GM19328 (cell line): ENCODE results near the gene XPO6.

Experiments used
- ATAC-seq: cut with Tn5 transposase; IDR thresholded peaks from one replicate; pipeline ENCODE4 v1.9.1; 2021; ENCODE audit warnings: mild to moderate bottlenecking, moderate library complexity; ENCODE audit not compliant: unreplicated experiment

XPO6 gene

DNA sequence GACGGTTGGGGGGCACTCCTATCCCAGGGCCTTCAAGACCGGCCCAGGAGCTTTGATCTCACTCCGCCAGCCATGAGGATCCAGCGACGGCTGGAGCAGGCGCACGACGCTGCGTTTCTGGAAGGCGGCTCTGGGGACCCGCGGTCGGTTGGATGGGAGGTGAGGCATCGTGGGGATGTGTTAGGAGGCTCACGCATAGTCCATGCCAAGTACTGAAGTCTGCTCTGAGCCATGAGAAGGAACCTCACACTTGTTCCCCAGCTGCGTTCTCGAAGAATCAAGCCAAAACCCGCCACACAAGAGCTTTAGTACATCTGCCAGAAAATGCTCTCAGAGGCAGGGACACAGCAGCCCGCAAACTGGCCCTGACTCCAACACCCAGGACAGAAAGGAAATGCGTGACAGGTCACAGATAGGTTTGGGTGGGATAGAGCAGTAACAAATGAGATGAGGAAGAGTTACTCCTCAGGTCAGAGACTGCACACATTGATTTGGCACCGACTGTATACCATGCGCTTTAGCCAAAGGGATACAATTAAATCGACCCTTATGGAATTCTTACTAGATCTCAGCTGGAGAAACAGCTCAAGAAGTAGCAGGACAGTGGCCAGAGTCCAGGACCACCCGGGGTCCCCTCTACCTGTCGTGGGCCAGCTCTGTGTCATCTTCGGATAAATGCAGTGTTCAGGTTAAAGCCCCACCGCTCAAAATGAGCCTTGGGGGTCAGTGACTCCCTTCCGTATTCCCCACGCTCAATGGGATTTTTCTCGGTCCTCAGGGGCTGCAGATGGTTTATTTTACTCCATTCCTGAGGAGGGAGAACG lies 141.6 kb downstream of the XPO6 start:
- no peak for ATAC-seq

DNA sequence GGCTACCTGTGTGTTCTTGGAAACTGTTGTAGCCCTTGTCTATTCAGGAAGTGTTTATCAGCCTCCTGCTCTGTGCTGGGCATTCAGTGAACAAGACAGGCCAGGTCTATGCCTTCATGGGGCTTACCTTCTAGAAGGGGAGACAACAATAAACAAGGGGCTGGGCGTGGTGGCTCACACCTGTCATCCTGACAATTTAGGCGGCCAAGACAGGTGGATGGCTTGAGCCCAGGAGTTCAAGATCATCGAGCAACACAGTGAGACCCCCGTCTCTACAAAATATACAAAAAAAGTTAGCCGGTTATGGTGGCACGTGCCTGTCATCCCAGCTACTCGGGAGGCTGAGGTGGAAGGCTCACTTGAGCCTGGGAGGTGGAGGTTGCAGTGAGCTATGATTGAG lies 142.8 kb downstream of the XPO6 start:
- no peak for ATAC-seq

DNA sequence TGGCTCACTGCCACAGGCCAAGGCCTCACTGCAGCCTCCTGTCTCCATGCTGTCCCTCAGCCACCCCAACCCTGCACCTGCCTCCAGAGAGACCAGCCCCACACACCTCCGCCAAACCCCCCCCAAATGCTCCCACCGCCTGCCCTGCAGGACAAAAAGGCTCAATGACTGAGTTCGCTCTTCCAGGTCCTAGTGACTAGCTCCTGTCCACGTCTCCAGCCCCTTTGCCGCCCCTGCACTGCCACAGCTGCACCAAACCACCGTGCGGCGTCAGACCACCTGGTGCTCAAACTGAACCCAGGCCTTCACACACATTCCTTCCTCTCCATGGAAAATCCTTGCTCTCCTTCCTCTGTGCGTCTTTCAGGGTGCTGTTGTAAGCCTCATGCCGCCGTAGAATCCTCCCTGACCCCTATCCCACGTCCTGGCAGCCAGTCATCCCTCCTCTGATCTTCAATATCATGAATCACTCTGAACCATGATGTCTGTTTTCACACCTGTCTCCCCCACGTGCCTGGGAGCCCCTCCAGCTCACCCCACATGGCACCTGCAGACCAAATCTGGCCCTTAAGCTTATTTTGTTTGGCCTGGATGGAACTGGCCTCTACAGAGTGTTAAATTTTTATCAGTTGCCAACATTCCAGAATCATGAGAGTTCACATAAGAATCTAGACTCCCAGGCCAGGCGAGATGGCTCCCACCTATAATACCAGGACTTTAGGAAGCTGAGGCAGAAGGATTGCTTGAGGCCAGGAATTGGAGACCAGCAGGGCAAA lies 144.0 kb downstream of the XPO6 start:
- ATAC-seq: no peak

DNA sequence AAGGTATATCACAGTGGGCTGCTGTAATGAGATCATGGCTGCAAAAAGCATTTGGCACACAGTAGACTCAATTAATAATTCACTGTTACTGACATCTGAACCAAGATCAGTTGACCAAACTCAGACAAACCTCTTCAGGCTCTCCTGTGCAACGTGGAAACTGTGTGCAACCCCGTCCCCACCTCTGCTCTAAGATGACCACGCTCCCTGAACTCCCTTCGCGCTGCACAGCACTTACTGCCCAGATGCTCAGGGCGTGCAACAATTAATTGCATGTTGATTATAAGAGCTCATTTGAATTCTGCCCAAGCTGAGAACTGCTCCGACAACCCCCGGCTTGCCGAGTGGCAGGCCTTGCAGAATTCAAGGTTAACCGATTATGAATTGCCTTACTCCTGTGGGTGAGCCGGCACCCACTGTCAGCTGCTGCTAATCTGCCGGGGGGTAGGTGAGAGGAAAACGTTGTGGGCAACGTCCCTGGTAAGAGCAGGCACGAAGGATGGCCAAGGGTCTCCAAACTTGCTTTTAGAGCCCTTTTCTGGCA lies 147.0 kb downstream of the XPO6 start:
- ATAC-seq: no peak

DNA sequence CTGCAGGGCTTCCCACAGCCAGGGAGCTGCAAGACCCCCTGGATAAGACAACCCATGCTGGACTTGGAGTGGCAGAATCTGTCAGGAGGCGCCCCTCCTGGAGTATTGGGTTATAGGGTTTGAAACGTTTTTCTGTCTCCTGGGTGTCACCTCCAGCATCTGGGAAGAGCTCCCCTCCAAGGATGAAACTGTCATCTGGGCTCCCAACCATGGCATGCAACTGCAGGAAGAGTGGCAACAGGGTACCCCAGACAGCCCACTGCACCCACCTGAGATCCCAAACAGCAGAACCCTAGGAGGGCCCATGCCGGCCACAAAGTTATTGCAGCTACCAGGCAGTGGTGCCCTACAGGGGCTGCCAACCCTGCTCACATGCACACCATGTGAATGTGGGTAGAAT lies 147.6 kb downstream of the XPO6 start:
- ATAC-seq: no peak

DNA sequence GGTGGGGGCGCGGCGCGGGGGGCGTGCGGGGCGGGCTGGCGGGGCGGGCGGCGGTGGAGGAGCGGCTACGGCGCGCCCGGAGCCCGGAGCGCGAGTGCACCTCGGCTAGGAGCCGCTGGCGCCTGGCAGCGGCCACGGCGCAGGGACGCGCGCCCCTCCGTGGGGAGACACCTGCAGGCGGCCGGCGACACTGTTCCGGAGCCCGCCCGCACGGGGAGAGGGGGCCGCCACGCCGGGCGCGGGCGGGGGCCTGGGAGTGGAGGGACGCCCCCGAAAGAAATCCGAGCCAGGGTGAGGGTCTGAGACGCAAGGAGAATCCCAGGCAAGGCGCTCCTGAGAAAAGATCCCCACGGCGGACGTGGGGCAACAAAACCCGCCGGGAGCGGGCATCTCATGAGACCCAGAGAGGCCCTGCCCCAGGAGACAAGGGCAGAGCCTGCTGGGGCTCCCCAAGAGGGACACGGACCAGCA lies 148.1 kb downstream of the XPO6 start, which contains the start of gene GSG1L:
GSG1L (minus strand) TSS at position 124 of the 471 bp plus-strand sequence. CDS start 290 bp downstream, outside the sequence.
- ATAC-seq: no peak

DNA sequence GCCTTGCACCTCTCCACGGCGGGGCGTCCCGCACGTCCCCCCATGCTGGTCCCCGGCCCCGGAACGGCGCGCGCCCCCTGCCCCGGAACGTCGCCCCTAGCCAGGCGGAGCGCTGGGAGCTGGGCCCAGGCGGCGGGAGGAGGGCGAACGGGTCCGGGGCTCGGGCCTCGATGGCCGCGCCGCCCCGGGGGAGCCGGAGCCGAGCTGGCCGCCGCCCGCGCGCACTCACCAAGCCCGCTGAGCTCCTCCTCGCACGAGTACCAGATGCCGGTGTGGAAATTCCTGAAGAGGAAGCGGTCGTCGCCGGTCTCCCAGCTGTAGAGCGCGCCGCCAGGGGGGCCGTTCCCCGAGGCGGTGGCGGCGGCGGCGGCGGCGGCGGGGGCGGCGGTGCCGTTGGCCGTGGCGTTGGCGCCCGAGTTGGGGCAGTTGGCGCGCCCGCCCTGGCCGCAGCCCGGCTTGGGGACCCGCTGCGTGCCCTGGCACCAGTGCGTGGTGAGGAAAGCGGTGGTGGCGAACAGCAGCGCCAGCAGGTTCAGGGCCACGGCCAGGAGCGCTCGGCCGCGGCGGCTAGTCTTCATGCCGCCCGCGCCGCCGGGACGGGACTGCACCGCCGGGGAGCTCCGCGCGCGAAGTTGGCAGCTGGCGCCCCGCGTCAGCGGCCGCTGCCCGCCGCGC lies 148.8 kb downstream of the XPO6 start:
- ATAC-seq: no peak

DNA sequence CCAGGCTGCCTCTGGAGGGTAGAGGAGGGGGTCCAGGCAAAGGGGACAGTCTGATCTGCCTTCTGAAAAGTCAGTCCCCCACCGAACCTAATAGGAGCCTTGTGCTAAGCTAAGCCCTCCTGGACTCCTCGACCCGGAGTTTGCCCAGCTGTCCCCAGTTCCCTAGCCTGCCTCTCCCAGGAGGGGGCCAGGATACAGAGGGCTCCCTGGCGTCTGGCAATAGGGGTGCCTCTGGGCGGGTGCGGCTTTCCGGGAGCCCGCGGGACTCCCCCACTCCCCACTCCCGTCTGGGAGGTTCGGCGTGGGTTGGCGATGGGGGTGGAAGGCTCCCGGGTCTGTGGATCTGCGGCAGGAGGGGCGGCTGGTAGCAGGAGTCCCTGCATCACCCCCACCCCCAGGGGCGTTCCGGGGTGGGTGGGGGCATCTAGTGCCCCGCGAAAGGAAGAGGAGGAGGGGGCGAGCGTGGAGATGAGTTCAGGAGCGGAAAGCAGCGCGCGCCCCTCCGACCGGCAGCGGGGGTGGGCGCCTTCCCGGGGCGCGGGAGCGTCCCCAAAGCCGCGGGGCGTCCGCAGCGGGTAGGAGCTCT lies 149.4 kb downstream of the XPO6 start:
- ATAC-seq: no peak

DNA sequence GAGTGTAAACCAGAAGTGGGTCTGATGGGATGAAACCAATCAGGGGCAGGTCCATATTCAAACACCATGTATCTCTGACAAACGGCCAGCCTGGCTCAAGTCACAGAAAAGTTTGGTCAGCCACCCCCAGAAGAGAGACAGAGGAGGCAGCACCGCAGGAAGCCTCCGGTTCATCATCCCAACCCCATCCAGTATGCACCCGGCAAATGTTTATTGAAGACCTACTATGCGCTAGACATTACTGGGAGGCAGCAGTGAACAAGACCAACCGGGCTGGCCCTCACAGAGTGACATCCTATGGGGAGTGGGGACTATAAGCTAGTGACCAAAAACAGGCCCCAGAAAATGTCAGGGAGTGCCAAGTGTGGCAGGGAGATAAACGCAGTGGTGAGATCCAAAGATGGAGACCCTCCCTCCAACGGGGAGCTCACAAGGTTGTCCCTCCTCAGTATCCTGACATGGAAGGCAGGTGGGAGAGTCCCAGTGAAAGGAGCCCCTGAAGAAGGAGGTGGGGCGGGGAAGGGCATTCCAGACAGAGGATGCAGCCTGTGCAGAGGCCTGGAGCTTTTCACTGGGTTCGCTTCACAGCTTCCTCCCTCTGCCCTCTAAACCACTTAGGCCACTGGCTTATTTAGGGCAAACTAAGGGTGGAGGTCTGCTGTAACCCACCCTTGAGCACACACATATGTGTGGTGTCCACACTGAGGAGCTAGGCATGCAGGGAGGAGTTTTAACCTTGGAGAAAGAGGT lies 150.2 kb downstream of the XPO6 start:
- ATAC-seq: no peak

DNA sequence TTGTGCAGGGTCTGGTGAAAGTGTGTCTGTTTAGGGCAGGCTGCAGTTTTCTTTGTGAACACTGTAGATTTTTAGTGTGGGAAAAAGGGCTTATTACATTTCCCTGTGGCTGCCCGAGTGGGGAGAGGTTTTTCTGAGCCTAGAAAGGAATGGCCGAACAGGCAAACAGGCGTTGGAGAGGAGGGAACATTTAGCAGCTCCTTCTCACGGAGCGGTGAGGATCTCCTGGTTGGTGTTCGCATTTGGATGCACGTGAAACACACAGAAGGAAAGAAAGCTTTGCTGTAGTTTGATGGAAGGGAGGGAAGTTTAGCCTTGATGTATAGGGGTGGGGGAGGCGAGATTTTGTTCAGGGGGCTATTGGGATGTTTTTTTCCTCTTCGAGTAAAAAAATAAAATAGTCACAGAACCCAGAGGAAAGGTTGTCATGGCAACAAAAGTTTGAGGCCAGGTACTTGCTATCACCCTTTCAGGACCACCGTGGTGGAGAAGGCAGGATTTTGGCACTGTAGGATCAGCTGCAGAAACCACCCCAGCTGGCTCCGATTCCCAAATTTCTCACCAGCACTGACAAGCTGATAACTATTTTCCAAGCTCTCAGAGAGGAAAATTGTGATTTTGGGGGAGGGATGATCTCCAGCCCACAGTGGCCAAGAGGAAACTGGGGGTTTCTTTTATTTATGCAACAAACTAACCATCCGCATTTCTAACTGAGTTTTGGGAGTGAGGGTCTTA lies 151.8 kb downstream of the XPO6 start:
- ATAC-seq: no peak

DNA sequence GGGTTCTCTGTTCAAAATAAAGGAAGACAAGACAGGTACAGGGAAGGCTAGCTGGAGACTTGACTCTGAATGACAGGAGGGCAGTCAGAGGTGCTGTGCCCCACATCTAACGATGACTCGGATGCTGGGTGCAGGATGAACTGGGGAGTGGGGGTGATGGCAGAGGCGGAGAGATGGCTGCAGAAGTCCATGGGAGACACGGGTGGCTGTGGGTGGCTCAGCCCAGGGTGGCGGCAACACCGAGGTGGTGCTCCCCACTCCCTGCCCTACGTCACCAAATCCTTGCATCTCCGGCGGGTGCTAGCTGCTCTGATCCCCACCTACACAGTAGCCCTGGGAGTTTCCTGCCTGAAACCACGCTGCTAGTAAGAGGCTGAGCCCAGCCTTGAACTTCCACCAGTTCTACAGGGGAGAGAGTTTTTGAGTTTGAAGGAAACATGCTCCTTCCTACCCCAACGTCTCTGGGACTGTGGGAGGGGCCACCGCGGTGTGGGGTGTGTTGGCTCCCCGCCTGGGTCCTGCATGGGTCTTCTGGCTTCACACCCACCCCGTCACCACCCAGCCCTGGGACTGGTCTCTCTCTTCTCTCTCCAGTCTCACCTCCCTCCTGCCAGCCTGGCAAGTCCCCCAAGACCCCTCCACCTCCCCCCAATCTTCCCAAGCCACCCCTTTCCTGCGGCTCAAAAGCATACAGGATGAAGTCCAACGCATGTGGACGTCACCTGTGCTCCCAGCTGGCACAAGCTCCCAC lies 152.8 kb downstream of the XPO6 start:
- ATAC-seq: no peak

DNA sequence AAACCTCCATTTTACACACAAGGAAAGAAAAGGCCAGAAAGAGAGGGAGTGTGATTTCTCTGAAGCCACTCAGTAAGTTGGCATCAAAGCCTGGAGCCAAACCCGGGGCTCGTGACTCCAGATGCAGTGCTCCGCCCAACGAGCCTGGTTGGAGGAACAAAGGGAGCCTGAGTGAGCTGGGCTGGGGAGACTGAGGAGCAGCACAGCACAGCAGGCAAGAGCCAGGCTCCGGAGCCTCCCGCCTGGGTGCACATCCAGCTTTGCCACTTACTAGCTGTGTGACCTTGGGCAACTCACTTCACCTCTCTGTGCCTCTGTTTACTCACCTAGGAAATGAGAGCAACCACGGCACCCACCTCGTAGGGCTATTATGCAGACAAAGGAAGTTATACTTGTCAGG lies 153.8 kb downstream of the XPO6 start:
- no peak for ATAC-seq

DNA sequence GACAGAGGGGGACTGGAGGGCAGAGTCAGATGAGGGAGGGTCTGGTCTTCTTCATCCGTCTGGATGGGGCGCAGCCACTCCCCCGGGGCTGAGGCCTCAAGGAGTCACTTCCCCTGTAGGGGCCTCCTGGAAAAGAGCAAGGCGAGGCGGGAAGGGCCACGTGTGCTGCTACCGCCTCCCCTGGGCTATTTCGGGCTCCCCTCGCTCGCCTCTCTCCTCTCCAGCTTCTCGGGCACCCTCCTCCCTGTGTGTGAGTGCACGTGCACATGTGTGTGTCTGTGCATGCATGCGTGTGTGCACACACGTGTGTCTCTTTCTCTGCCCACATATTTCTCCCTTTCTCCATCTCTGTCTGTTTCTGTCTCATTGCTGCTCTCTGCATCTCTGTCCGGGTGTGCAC lies 158.3 kb downstream of the XPO6 start:
- no peak for ATAC-seq

DNA sequence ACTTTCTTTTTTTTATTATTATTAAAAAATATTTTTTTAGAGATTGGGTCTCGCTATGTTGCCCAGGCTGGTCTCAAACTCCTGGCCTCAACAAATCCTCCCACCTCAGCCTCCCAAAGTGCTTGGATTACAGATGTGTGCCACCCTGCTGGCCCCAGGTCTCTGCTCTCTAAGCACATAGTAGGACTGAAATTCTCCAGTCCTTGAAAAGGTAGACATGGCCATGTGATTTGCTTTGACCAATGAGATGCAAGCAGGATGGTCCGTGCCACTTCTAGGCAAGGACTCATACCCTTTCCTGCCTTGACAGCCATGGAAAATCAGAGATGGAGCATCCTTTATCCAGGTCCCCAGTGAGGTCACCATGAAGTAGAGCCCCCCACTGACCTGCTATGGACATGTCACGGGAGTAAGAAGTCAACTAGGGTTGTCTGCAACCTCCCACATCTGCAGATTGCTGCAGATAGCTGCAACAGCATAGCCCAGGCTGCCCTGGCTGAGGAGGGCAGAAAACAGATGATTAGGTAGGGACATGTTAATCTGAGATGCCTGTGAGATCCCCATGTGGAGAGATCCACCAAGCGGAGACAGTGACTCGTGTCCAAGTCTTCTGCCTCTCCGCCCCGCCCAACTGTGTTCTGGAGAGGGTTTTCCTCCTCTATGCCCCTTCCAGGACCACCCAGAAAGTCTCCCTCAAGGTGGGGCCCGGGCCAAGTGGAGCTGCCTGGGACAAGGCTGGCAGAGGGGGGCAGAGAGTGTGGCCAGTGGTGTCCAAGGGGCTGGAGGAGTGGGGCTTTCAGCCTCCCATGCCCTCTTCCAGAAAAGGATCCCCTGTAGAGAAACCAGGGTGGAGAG lies 159.3 kb downstream of the XPO6 start:
- no peak for ATAC-seq

DNA sequence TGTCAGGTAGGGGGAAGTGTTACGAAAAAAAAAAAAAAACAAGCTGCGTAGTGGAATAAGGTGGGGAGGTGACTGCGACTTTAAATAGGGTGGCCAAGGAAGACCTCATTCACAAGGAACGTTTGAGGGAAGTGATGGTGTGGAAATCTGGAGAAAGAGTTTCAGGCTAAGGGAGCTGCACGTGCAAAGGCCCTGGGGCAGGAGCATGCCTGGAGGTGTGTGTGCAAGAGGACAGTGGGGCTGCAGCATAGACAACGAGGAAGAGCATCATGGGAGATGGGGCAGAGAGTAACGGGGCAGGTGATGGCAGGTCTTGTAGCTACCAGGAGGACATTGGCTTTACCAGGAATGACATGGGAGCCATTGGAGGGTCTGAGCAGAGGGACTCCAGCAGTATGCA lies 160.3 kb downstream of the XPO6 start:
- ATAC-seq: no peak
